ENCODE results near the gene PCBP3. TPM values are rescaled to one million over a fixed set of nuclear protein-coding genes. Genes with fewer than 3 reads are reported as not detected.
A peak's percentile ranks its signal among the peaks of the same experiment; 100 is the strongest.

The PCBP3 gene
- total RNA-seq, 1 experiment from 2014 or later = 10.9 TPM

- H3K4me1 ChIP-seq (ENCODE audit: insufficient read depth, low read length) = no peaks in the 10 kb centered on the region
- Mint-ChIP-seq H3K4me3 (no peak overlapping the region), H3K9me3 (no peaks in the 10 kb centered on the region; a peak in 1 of 5 replicates), H3K27ac (no peak overlapping the region), H3K27me3 (ENCODE audit: low read depth) (peaks cover 8% of the 10 kb centered on the region), H3K4me1 (peaks cover 12 to 13% of the 10 kb centered on the region in 2 experiments), H3K36me3 (ENCODE audit: insufficient read depth in 1 of 3, low read depth in 3 of 3) (no peaks in the 10 kb centered on the region)
- no peak overlapping the region for H4K8ac ChIP-seq (replicated peaks; ENCODE audit: insufficient read length, low read depth, low read length)
- no peak overlapping the region for H3K56ac ChIP-seq (ENCODE audit: insufficient read length, low read depth, low read length)
- no peak overlapping the region for H2BK20ac ChIP-seq (ENCODE audit: low read depth, low read length, poor library complexity, severe bottlenecking)
- H2BK5ac ChIP-seq (ENCODE audit: insufficient read length, low read length) = no peak overlapping the region
- H2BK120ac ChIP-seq (ENCODE audit: low read depth, low read length, poor library complexity, severe bottlenecking) = no peak overlapping the region
- H4K20me1 ChIP-seq (ENCODE audit: control insufficient read depth, insufficient read depth, insufficient read length) = no peaks in the 10 kb centered on the region
- H3K9me3 ChIP-seq (ENCODE audit: control insufficient read depth, low read depth, low read length) = no peaks in the 10 kb centered on the region
- peaks cover 21% of the 10 kb centered on the region for H3K23me2 ChIP-seq (ENCODE audit: insufficient read length, low read depth, low read length, poor library complexity, severe bottlenecking)
- no peak overlapping the region for H3K27ac ChIP-seq (ENCODE audit: insufficient read length, low read depth, low read length)
- no peak overlapping the region for H3K4ac ChIP-seq (ENCODE audit: low read depth, low read length)
- no peaks in the 10 kb centered on the region for H3K27me3 ChIP-seq (ENCODE audit: insufficient read depth, low read length)
- H2BK12ac ChIP-seq (ENCODE audit: insufficient read length, low read depth, low read length) = no peak overlapping the region
- no peak overlapping the region for H2AFZ ChIP-seq (ENCODE audit: low read length)
- no peak overlapping the region for H3T11ph ChIP-seq (ENCODE audit: low read length)
- TF ChIP-seq, protein P1, sequence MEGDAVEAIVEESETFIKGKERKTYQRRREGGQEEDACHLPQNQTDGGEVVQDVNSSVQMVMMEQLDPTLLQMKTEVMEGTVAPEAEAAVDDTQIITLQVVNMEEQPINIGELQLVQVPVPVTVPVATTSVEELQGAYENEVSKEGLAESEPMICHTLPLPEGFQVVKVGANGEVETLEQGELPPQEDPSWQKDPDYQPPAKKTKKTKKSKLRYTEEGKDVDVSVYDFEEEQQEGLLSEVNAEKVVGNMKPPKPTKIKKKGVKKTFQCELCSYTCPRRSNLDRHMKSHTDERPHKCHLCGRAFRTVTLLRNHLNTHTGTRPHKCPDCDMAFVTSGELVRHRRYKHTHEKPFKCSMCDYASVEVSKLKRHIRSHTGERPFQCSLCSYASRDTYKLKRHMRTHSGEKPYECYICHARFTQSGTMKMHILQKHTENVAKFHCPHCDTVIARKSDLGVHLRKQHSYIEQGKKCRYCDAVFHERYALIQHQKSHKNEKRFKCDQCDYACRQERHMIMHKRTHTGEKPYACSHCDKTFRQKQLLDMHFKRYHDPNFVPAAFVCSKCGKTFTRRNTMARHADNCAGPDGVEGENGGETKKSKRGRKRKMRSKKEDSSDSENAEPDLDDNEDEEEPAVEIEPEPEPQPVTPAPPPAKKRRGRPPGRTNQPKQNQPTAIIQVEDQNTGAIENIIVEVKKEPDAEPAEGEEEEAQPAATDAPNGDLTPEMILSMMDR (conservative IDR thresholded peaks at IDR 0.05) = peak; percentile 96
- no peak overlapping the region for H3K4me2 ChIP-seq (ENCODE audit: insufficient read depth, insufficient read length, low read length)
- no CpG with 5 or more reads among the region's 25 CpGs for WGBS (ENCODE audit: extremely low coverage, insufficient read length, low lambda C conversion rate)
- H3K14ac ChIP-seq (ENCODE audit: insufficient read depth, low read length) = no peak overlapping the region
- H2AK5ac ChIP-seq (ENCODE audit: insufficient read length, low read length) = no peak overlapping the region
- H3K23ac ChIP-seq (ENCODE audit: insufficient read length, low read depth, low read length) = no peak overlapping the region
- no peaks in the 10 kb centered on the region for H3K79me2 ChIP-seq (ENCODE audit: insufficient read depth, low read length)
- H4K5ac ChIP-seq (ENCODE audit: insufficient read length, low read depth, low read length) = no peak overlapping the region
- no peaks in the 10 kb centered on the region for H3K79me1 ChIP-seq (ENCODE audit: insufficient read depth, low read depth, low read length, poor library complexity, severe bottlenecking)
- H4K91ac ChIP-seq (ENCODE audit: insufficient read length, low read depth, low read length) = no peak overlapping the region
- peak; percentile 81 for DNase-seq
- no peak overlapping the region for H3K18ac ChIP-seq (ENCODE audit: insufficient read length, low read depth, low read length)
- H2BK15ac ChIP-seq (ENCODE audit: low read depth, low read length) = no peak overlapping the region
- no peak overlapping the region for H3K9ac ChIP-seq (ENCODE audit: extremely low read depth, insufficient read length, low read length)
Measured at GRCh38 chr21:45970674-45971615, 327.4 kb downstream of the PCBP3 start.
